Esophagus mucosa (tissue), 1 donor: ENCODE measurements around the gene GYG2. TPM values are rescaled to one million over a fixed set of nuclear protein-coding genes. Genes with fewer than 3 reads are reported as not detected.
A peak's percentile ranks its signal among the peaks of the same experiment; 100 is the strongest.
"Not testable (repeated sequence)": the region's sequence is repeated elsewhere in the genome, so short reads cannot be mapped to it uniquely, and the experiment has no call there.

Source experiments
- ATAC-seq: fragments of 200-7000 bp; cut with Tn5 transposase; one replicate; pipeline ENCODE4 v1.9.1; 2020
- total RNA-seq: library from RNA; stranded (reverse); gene quantifications from one replicate; pipeline ENCODE4 v1.2.4, GENCODE V29; 2023
- donor health status: DM: yes; HTN: yes; CAD: no.

GYG2 gene
- 0.52 TPM for total RNA-seq

DNA sequence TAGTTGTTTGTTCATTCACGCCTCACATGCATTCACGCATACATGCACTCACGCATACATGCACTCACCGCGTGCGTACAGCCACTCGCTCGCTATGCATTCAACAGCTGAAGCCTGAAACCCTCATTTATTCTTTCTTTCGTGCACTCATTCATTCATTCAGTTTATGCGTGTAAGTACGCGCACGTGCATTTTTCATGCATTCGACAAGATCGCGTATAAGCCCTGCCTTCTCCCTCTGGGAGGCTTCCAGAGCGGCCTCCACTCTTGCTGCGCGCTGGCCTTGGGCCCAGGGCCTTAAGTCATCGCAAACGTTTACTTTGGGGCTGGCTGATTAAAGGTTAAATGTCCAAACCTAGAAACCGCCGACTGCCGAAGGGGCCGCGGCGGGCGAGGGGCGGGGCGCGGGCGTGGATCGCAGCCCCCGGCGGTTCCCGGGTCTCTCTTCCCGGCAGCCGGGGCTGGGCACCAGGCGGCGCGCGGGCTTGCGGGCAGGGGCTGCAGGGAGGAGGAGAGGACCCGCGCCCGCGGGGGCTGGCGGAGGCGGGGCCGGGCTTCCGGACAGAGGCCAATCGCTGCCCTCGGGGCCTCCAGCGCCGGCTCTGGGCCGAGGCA, at the start of gene GYG2:
TSS of gene GYG2 (plus strand) at position 587 of the 615 bp plus-strand sequence. CDS start 1,259 bp downstream, outside the sequence.
- no peak for ATAC-seq

DNA sequence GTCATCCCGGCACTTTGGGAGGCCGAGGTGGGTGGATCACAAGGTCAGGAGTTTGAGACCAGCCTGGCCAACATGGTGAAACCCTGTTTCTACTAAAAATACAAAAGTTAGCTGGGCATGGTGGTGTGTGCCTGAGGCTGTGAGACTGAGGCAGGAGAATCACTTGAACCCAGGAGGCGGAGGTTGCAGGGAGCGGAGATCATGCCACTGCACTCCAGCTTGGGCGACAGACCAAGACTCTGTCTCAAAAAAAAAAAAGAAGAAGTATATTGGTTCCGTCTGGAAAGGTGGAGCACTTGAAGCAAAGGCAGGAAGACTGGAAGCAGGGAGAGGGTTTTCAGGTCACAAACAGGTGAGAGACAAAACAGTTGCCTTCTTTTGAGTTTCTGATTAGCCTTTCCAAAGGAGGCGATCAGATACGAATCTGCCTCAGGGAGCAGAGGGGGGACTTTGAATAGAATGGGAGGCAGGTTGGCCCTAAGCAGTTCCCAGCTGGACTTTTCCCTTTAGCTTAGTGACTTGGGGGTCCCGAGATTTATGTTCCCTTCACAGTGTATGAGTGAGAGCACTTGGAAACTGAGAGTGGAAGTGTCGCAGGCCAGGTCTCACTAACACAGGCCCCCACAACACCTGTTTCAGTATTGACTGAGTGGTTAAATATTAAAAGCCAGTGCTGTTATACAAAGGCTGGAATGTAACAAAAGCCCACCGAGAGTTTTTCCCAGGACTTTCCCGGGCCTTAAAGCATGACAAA, 48.1 kb upstream of the GYG2 start:
- not testable (repeated sequence) for ATAC-seq

DNA sequence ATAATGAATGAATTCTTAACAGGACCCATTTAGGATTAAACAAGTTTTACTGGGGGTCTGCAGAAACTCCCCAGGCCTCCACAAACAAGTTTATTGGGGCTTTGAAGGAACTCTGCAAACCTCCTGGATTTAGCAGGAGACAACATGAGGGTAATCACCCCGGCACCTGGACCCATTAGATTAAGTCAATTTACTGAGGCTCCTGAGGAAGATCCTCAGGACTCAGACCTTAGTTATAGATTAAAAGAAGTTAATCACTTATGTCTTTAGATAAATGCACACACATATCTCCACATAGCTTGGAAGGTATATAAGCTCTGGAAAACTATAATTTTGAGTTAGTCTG, 47.5 kb upstream of the GYG2 start:
- ATAC-seq = no peak

DNA sequence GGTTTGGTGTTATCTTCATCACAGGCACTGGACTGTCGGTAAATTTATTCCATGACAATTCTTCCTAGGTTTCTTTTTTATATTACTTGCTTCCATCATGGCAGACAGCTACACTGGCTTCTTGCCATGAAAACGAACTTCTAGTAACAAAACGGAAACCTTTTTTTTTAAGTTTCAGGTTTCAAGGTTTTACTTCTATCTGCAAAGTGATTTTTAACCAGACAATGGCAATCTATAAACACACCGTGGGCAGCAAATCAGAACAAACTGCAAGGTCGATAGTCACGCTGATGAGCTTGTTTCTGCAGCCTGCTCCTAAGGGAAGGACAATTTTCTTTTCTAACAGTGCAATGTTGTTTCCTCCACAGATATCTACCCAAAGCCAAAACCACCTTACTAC, 47.0 kb upstream of the GYG2 start:
- ATAC-seq = no peak

DNA sequence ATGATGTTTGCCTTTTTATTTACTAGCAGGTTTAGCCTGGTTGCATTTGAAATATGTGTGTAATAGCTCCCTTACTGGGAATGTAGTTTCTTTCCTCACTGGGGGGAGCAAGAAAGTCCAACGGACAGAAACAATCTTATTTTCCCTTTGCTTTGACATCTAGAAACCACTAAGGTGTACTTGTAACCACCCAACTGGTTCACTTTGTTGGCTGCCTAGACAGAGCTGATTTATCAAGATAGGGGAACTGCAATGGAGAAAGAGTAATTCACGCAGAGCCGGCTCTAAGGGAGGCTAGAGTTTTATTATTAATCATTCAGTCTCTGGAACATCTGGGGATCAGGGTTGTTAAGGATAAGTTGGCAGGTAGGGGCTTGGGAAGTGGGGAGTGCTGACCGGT, 46.6 kb upstream of the GYG2 start:
- ATAC-seq = no peak

DNA sequence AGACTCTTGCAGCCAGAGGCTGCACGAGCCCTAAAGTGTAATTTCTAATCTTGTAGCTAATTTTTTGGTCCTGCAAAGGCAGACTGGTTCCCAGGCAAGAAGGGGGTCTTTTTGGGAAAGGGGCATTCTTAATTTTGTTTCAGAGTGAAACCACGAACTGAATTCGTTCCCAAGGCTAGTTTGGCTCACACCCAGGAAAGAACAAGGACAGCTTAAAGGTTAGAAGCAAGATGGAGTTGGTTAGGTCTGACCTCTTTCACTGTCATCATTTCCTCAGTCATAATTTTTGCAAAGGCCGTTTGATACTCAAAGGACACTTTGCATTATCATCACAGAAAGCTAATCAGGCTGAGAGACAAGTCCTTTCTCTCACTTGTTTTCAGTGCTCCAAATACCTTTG, 46.0 kb upstream of the GYG2 start:
- ATAC-seq = no peak

DNA sequence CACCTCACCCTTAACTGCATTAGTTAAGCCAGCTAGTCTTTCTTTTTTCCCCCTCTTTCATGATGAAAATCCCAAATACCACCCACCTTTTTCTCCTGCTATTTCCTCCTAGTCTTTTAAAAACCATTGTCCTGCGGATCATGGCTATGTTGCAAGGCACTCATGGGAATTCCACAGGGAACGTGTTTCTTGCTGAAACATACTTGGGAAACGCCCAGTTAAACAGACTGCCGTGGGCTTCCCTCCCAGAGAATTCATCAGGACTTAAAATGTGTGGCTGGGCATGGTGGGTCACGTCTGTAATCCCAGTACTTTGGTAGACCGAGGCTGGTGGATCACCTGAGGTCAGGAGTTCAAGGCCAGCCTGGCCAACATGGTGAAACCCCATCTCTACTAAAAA, 44.7 kb upstream of the GYG2 start:
- no peak for ATAC-seq

DNA sequence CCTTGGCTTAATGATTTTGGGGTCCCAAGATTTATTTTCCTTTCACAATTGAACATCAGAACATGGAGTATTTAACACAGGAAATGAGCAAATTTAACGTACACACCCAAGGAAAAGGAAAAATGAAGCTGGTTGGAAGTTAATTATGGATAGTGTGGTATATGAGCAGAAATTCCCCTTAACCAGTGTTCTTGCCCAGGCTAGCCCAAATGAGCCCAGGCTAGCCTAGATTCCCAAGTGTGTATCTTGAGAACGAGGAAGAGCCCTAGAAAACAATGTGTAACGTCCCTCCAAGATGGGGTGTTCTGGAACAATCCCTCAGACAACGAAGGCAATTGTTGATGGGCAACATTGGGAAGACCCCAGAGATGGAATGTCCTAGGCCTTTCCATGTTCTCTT, 43.2 kb upstream of the GYG2 start:
- no peak for ATAC-seq

DNA sequence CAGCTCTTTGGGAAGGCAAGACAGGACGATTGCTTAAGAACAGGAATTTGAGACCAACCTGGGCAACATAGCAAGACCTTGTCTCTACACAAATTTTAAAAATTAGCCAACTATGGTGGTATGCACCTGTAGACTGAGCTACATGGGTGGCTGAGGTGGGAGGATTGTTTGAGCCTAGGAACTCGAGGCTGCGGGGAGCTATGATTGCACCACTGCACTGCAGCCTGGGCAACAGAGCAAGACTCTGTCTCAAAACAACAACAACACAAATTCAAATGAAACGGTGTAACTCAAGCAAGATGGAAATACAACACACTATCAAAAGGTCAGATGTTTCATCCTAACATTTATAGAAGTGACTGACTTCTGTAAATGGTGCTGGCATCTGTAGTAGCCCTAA, 39.8 kb upstream of the GYG2 start:
- no peak for ATAC-seq

DNA sequence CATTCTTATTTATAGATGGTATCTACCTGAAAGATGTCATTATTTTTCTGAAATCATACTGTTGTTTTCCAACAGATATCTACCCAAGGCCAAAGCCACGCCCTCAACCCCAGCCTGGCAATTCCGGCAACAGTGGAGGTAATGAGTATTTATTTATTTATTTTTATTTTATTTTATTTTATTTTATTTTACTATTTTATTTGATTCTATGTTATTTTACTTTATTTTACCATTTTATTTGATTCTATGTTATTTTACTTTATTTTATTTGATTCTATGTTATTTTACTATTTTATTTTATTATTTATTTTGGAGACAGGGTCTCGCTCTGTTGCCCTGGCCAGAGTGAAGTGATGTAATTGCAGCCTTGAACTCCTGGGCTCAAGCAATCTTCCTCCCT, 39.2 kb upstream of the GYG2 start:
- no peak for ATAC-seq

DNA sequence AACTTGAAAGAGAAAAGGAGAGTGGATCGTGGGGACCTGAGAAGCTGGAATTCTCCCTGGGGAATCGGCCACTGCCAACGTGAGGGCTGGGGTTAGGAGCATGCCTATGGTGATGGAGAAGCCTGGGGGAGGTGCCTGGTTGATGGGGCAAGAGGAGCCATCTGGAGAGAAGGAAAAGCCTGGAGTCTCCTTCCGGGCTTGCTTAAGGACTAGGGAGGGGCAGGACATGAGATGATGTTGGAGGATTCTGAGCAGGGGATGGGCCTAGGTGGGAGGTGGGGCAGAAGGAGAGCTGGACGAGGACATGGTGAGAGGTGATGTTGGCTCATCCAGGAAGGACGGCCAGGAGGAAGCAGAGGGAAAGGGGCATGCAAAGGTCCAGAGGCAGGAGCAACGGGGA, 35.0 kb upstream of the GYG2 start:
- ATAC-seq = no peak

DNA sequence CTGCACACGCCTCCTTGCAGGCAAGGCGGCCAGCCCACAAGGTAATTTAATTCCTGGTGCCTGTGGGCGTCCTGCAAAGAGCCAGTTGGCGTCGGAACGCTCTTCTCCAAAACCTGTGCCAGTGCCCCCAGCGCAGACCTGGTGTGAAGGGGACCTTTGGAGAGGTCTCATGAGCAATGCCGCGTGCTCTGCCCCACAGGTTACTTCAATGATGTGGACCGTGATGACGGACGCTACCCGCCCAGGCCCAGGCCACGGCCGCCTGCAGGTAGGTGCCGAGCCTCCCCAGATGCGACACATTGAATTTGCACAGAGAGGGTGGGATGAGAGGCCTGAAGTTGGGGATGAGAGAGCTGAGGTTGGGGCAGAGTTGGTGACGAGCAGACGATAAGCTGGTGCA, 34.4 kb upstream of the GYG2 start:
- no peak for ATAC-seq

DNA sequence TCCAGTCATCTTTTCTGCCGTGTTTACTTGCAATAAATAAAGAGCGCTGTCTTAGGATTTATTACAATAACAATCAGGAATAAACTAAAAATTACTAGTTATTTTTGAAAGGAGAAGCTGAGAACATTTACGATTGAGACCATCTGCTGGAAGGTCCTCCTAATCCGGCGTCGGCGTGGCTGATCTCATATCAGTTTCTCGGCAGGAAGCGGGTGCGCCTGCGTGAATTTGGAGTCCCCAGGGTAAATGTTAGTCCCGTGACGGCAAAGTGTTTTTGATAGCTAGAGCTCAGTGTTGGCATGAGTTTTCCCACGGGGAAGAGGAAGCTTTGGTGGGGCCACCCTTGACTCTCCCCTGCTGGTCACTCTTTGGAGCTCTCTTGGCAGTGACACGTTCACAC, 31.9 kb upstream of the GYG2 start:
- ATAC-seq = not testable (repeated sequence)

DNA sequence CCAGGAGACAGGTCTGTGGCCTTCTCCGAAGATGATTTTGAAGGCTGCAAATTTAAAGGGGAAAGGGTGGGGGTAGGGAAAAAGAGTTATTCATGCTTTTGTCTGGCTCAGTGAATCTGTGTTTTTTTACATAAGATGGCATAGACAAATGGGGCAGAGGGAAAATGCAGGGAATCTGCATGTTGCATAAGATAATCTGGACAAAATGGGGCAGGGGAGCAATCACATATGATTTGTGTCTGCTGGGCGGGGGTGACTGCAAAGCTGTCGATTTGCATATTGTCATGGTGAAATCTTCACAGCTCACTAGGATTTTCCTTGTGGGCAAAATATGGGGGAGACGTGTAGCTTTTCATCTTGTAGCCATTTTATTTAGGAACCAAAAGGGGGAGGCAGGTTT, 29.4 kb upstream of the GYG2 start:
- no peak for ATAC-seq

DNA sequence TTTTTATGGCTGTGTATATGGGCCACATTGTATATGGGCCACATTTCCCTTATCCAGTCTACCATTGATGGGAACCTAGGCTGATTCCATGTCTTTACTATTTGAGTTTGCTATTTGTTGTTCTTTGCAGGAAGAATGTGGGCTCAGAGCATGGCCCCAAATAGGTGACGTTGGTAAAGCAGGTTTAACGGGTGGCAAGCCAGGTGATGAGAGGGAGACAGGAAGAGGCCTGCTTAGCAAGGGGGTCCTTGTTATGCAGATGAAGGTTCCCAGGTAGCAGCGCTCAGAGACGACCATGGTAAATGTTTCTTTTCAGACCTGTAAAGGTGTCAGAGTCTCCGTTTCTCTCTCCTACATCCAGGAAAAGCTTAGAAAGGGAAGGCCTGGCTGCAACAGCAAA, 28.8 kb upstream of the GYG2 start:
- ATAC-seq = not testable (repeated sequence)

DNA sequence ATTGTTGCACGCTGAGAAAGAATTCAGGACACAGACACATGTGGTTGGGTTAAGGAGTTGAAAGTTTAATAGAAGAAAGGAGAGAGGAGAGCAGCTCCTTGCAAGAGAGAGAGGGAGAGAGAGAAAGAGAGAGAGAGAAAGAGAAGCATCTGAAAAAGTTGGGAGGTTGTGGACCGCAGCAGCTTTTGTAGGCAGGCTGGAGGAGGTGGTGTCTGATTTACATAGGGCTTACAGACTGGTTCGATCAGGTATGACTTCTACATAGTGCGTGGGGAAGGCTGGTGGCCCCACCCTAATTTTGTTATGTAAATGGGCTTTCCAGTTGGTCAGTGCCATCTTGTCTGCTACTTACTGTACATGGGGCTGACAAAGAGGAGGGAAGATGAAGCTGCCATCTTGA, 27.5 kb upstream of the GYG2 start:
- no peak for ATAC-seq

DNA sequence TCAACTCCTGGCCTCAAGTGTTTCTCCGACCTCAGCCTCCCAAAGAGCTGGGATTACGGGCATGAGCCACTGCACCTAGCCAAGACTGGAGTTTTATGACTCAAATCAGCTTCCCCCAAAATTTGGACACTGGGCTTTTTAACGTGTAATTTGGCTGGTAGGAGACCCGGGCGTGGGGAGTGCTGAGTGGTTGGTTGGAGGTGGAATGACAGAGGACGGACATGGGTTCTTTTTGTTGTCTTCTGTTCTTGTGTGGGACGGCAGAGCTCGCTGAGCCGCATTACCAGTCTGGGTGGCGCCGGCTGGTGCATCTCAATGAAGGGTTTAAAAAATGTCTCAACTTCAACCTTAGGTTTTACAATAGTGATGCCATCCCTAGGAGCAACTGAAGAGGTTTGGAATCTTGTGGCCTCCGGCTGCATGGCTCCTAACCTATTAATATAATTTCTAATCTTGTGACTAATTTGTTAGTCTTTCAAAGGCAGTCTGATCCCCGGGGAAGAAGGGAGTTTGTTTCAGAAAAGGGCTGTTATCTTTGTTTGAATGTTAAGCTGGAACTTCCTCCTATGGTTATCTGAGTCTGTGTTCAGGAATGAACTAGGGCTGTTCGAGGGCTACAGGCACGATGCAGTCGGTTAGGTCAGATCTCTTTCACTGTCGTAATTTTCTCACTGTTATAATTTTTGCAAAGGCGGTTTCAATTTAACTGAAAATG, 26.2 kb upstream of the GYG2 start:
- peak; percentile 47 for ATAC-seq

DNA sequence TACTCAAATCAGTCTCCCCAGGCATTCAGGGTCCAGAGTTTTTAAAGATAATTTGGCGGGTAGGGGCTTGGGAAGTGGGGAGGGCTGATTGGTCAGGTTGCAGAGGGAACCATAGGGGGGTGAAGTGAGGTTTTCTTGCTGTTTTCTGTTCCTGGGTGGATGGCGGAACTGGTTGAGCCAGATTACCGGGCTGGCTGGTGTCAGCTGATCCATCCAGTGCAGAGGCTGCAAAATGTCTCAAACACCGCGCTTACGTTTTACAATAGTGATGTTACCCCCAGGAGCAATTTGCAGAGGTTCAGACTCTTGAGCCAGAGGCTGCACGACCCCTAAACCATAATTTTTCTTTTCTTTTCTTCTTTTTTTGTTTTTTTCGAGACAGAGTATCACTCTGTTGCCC, 25.2 kb upstream of the GYG2 start:
- not testable (repeated sequence) for ATAC-seq

DNA sequence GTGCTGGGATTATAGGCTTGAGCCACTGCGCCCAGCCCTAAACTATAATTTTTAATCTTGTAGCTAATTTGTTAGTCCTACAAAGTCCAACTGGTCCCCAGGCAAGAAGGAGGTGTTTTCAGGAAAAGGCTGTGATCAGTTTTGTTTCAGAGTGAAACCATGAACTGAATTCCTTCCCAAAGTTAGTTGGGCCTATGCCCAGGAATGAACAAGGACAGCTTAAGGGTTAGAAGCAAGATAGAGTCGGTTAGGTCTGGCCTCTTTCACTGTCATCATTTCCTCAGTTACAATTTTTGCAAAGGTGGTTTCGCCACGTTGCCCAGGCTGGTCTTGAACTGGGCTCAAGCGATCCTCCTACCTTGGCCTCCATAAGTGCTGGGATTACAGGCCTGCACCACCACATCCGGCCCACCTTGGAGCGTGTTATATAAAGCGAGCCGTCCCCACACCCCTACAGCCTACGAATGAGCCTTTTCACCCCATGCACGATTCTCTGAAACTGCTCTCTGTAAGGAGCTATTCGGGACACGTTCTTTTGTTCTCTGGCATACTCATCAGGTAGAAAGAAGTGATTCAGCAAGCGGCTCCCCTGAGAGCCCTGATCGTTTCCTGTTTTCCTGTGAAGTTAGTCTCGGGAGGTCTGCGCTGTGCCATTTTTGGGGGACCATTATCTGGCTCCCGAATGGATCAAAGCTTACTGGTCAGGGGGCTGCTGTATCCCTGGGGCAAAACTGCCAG, 24.5 kb upstream of the GYG2 start:
- peak; percentile 84 for ATAC-seq

DNA sequence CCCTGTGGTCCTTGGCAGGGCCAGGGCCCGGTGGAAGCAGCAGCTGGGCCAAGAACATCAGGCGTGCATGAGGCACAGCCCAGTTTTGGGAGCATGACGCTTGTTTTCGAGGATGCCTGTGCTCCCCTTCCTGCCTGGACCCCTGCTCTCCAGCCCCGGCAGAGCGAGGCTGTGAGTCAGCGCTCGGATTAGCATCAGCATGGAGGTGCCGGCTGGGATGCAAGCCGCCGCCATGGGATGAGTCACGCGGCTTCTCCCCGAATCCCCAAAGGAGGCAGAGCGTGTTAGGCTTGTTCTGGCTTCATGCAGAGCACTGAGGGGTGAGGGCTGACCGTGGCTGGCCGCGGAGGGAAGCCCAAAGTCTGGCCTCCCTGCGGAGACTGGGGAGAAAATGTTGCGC, 23.9 kb upstream of the GYG2 start:
- peak; percentile 92 for ATAC-seq

DNA sequence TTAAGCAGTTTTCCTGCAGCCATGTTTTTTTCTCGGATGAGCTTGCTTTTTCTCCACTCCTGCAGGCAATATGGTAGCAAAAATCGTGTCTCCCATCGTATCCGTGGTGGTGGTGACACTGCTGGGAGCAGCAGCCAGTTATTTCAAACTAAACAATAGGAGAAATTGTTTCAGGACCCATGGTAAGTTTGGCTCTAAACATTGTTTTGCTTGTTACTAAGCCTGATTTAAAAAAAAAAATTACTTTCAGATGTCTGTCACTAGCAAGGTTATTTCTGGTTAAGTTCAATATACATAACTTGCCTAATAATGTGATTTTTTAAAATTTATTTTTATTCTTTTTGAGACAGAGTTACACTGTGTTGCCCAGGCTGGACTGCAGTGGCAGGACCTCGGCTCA, 17.5 kb upstream of the GYG2 start:
- no peak for ATAC-seq

DNA sequence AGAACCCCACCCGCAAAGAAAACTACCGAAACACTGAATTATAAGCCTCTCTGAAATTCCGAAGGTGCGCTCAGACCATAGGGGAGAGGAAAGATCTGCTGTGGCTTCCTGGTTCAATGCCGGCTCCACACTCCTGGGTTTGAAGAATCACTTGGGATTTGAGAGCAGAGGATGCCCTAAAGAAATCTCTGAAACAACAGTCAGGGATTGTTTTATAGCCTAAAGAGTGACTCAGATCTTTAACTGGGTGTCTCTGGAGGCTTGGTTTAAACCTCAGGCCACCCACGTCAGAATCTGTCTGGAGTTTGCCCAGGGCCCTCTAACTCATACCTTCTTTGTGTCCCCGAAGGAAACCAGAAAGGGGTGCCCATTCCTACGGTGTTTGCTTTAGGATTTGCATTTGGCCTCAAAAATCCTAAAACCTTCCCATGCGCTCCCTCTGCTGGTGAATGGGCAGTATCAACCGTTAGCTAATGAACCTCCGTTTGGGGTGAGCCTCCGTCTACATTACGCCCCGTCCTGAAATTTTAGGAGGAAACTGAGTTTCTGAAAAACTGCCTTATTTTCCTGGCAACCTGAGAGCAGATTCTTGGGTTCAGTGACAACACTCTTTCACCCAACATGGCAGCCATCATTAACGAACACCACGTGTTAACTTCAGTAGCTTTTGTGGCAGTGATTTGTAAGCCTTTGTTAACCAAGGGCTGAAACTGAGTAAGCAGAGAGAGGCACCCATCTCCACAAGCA, 16.4 kb upstream of the GYG2 start:
- peak; percentile 88 for ATAC-seq

DNA sequence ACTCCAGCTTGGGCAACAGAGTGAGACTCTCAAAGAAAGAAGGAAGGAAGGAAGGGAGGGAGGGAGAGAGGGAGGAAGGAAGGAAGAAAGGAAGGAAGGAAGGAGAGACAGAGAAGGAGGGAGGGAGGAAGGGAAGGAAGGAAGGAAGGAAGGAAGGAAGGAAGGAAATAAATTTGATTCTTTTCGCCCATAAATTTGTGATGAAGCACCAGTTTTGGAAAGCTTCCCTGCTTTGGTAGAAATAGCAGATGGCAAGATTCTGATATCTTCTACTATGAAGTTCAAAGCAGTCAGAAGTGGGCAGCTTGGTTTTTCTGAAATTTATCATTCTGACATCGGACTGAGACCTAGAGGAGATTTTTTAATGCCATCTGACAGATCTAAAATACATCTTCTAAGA, 11.7 kb upstream of the GYG2 start:
- ATAC-seq = no peak
